GM23338 (cell line): ENCODE results near the gene KCNB1. TPM values are rescaled to one million over a fixed set of nuclear protein-coding genes. Genes with fewer than 3 reads are reported as not detected.

ENCODE experiments used
- ATAC-seq: fragments of 200-7000 bp; cut with Tn5 transposase; 3 replicates; pipeline ENCODE4 v1.9.1; 2020
- DNase-seq: peaks from one replicate; pipeline ENCODE4 v3.0.0-alpha.2; 2015; ENCODE audit warnings: low spot score
- H2AFZ ChIP-seq: fragments of 200-600 bp; sonication (generic); 2 replicates; pipeline ENCODE4 v1.8.0; 2016; ENCODE audit warnings: antibody characterized with exemption, mild to moderate bottlenecking, moderate library complexity
- H3F3A ChIP-seq: fragments of 200-600 bp; sonication (generic); replicated peaks from 2 replicates; pipeline ENCODE4 v1.8.0; 2017; ENCODE audit warnings: antibody characterized with exemption, mixed run types, low read depth
- H3K27ac ChIP-seq: fragments of 200-600 bp; sonication (generic); 2 replicates; pipeline ENCODE4 v1.6.1; 2016; ENCODE audit warnings: low read depth
- H3K27me3 ChIP-seq: fragments of 200-600 bp; sonication (generic); 2 replicates; pipeline ENCODE4 v1.8.0; 2016; ENCODE audit warnings: mild to moderate bottlenecking, mixed run types, moderate library complexity; ENCODE audit not compliant: insufficient read depth
- H3K36me3 ChIP-seq: fragments of 200-600 bp; sonication (generic); 2 replicates; pipeline ENCODE4 v1.8.0; 2016; ENCODE audit warnings: mild to moderate bottlenecking; ENCODE audit not compliant: insufficient read depth
- H3K4me1 ChIP-seq: fragments of 200-600 bp; sonication (generic); 2 replicates; pipeline ENCODE4 v1.8.0; 2016; ENCODE audit warnings: mild to moderate bottlenecking, moderate library complexity; ENCODE audit not compliant: insufficient read depth
- H3K4me2 ChIP-seq: fragments of 200-600 bp; sonication (generic); 2 replicates; pipeline ENCODE4 v1.7.1; 2017; ENCODE audit warnings: mixed run types
- H3K4me3 ChIP-seq: fragments of 200-600 bp; sonication (generic); 2 replicates; pipeline ENCODE4 v1.6.1; 2016; ENCODE audit warnings: mixed run types
- H3K79me2 ChIP-seq: fragments of 200-600 bp; sonication (generic); replicated peaks from 2 replicates; pipeline ENCODE4 v1.8.0; 2017; ENCODE audit warnings: mild to moderate bottlenecking; ENCODE audit not compliant: insufficient read depth
- H3K9me2 ChIP-seq: fragments of 200-600 bp; sonication (generic); 2 replicates; pipeline ENCODE4 v1.8.0; 2017; ENCODE audit not compliant: insufficient read depth
- H4K20me1 ChIP-seq: fragments of 200-600 bp; sonication (generic); replicated peaks from 2 replicates; pipeline ENCODE4 v1.8.0; 2017; ENCODE audit warnings: mild to moderate bottlenecking; ENCODE audit not compliant: insufficient read depth
- H3K27ac Mint-ChIP-seq: 2 replicates; pipeline ENCODE4 v1.8.0; 2020; ENCODE audit warnings: inconsistent platforms, mild to moderate bottlenecking, moderate library complexity, mixed read lengths
- H3K27me3 Mint-ChIP-seq: 3 replicates; pipeline ENCODE4 v1.8.0; 2022; ENCODE audit warnings: low read depth, mild to moderate bottlenecking, moderate library complexity, mixed read lengths, inconsistent platforms; ENCODE audit not compliant: insufficient read depth, poor library complexity
- H3K36me3 Mint-ChIP-seq: 3 replicates; pipeline ENCODE4 v1.8.0; 2021; ENCODE audit warnings: low read depth, mild to moderate bottlenecking, inconsistent platforms, moderate library complexity, mixed read lengths
- H3K4me1 Mint-ChIP-seq: 3 replicates; pipeline ENCODE4 v1.8.0; 2020; ENCODE audit warnings: mild to moderate bottlenecking, inconsistent platforms, mixed read lengths
- H3K4me3 Mint-ChIP-seq: 3 replicates; pipeline ENCODE4 v1.8.0; 2021; ENCODE audit warnings: moderate library complexity, mild to moderate bottlenecking, inconsistent platforms, mixed read lengths
- H3K9me3 Mint-ChIP-seq: 3 replicates; pipeline ENCODE4 v1.8.0; 2020; ENCODE audit warnings: moderate library complexity, mild to moderate bottlenecking, inconsistent platforms, mixed read lengths
- CREB1 ChIP-seq: fragments of 250-450 bp; sonication (Bioruptor Pico); IDR thresholded peaks from 2 replicates; pipeline ENCODE4 v1.5.0; 2020; ENCODE audit warnings: low read depth, mild to moderate bottlenecking, moderate library complexity
- CTCF ChIP-seq, 2 experiments: fragments of 200-600 bp in 1 of 2; sonication (generic) in 1 of 2; conservative IDR thresholded peaks; 2 replicates each; pipeline versions ENCODE4 v1.5.1 to v1.6.1; 2016 to 2017; ENCODE audit warnings: antibody characterized with exemption in 2 of 2, low read depth in 2 of 2, mild to moderate bottlenecking in 2 of 2, moderate library complexity in 1 of 2
- EZH2phosphoT487 ChIP-seq: fragments of 200-600 bp; sonication (generic); IDR thresholded peaks from one replicate; pipeline ENCODE4 v1.8.1; 2018; ENCODE audit warnings: antibody characterized with exemption; ENCODE audit not compliant: unreplicated experiment
- JUNB ChIP-seq: IDR thresholded peaks from one replicate; pipeline ENCODE4 v1.6.1; 2016; ENCODE audit warnings: antibody characterized with exemption; ENCODE audit not compliant: unreplicated experiment
- NANOG ChIP-seq: IDR thresholded peaks from 2 replicates; pipeline ENCODE4 v1.6.1; 2016; ENCODE audit warnings: antibody characterized with exemption, borderline replicate concordance
- REST ChIP-seq: IDR thresholded peaks from one replicate; pipeline ENCODE4 v1.6.1; 2018; ENCODE audit warnings: antibody characterized with exemption; ENCODE audit not compliant: unreplicated experiment
- ZNF331 ChIP-seq: fragments of 250-450 bp; sonication (Bioruptor Pico); IDR thresholded peaks from 2 replicates; pipeline ENCODE4 v1.5.0; 2020; ENCODE audit warnings: low read depth, mild to moderate bottlenecking, moderate library complexity
- ZNF462 ChIP-seq: fragments of 250-450 bp; sonication (Bioruptor Pico); IDR thresholded peaks from 2 replicates; pipeline ENCODE4 v1.5.0; 2020; ENCODE audit warnings: mild to moderate bottlenecking, moderate library complexity
- polyA plus RNA-seq: library from polyadenylated mRNA; unstranded; fragments of >200 nt; fragmentation: Nextera tagmentation; extraction: Ambion mirVana; gene quantifications from 2 replicates; pipeline ENCODE4 v1.2.1, GENCODE V29; 2016
- total RNA-seq: library from RNA; depleted of rRNA; stranded (reverse); fragments of >200 nt; shearing (Covaris generic); gene quantifications from 2 replicates; pipeline ENCODE4 v1.2.3, GENCODE V29; 2014

The KCNB1 gene
- total and polyA plus RNA-seq, 2 experiments from 2014 or later, result 0.28 to 0.29 TPM

GRCh38 chr20:49446080-49446479 is 36.4 kb downstream of the KCNB1 start:
- H3K9me2 ChIP-seq, result no peaks in the 10 kb centered on the region
- Mint-ChIP-seq H3K36me3 (no peaks in the 10 kb centered on the region; the same call in 1 of the 3 replicates), H3K4me1 (peaks cover 54% of the 10 kb centered on the region), H3K27ac (no peak overlapping the region), H3K27me3 (peaks cover 11% of the 10 kb centered on the region), H3K9me3 (no peaks in the 10 kb centered on the region), H3K4me3 (no peak overlapping the region; the same call in 2 of the 3 replicates)
- H3K4me1 ChIP-seq, result peaks cover 21% of the 10 kb centered on the region
- H3K4me3 ChIP-seq, result no peak overlapping the region
- H3K27ac ChIP-seq, result no peak overlapping the region
- H2AFZ ChIP-seq, result no peak overlapping the region
- TF ChIP-seq NANOG (no peak), JUNB (no peak), EZH2phosphoT487 (no peak), ZNF462 (CRISPR knock-in tag) (no peak), CREB1 (CRISPR knock-in tag) (no peak)
- ATAC-seq, result no peak
- no peaks in the 10 kb centered on the region for H3K79me2 ChIP-seq
- no peaks in the 10 kb centered on the region for H3K27me3 ChIP-seq
- H3K4me2 ChIP-seq, result no peak overlapping the region
- no peaks in the 10 kb centered on the region for H3F3A ChIP-seq
- H3K36me3 ChIP-seq, result no peaks in the 10 kb centered on the region
- DNase-seq, result no peak
- H4K20me1 ChIP-seq, result no peaks in the 10 kb centered on the region

DNA sequence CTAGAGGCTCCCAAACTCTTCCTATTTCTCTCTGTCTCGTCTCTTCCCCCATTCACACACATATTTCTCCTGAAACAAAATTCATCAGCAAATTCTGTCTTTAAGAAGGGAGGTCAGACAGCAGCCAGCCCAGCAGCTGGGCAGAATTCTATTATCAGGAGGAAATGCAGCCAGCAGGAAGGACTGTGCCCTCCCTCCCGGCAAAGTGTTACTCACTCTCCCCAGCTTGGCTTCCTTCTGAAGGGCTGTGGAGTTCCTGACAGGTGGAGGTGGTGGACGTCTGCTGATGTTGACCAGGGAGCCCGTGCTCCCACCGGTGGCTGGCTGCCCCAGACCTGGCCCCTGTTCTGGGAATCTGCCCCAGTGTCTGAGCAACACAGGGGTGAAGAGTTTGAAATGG is 37.3 kb downstream of the KCNB1 start:
- Mint-ChIP-seq H3K4me1 (peaks cover 46% of the 10 kb centered on the region), H3K27ac (no peak overlapping the region), H3K36me3 (no peaks in the 10 kb centered on the region; the same call in 1 of the 3 replicates), H3K4me3 (no peak overlapping the region), H3K9me3 (no peaks in the 10 kb centered on the region), H3K27me3 (peaks cover 10% of the 10 kb centered on the region)
- Histone ChIP-seq H3F3A (no peaks in the 10 kb centered on the region), H3K27me3 (no peaks in the 10 kb centered on the region), H3K4me1 (peaks cover 16% of the 10 kb centered on the region), H3K4me3 (no peak overlapping the region), H4K20me1 (no peaks in the 10 kb centered on the region), H3K4me2 (peak overlapping the region; percentile 43; the same call in 1 of the 2 replicates), H3K9me2 (no peaks in the 10 kb centered on the region), H3K27ac (no peak overlapping the region), H3K36me3 (no peaks in the 10 kb centered on the region), H2AFZ (no peak overlapping the region), H3K79me2 (no peaks in the 10 kb centered on the region)
- DNase-seq (no peak), ATAC-seq (no peak)
- TF ChIP-seq NANOG (no peak), REST (no peak), JUNB (no peak), EZH2phosphoT487 (no peak), ZNF331 (CRISPR knock-in tag) (no peak), CTCF (conservative IDR thresholded peaks at IDR 0.05; ENCODE audit: low read depth in 2 of 2) (no peak)
